NB4 (cell line): ENCODE results near the gene APEH.

Experiments used
- POLR2A ChIP-seq: IDR thresholded peaks from 2 replicates; pipeline ENCODE4 v1.6.1; 2011; ENCODE audit warnings: mild to moderate bottlenecking; ENCODE audit not compliant: insufficient read length; ENCODE audit errors: extremely low read depth
- TF ChIP-seq, protein P1 (sequence below): IDR thresholded peaks from 2 replicates; pipeline ENCODE4 v1.6.1; 2011; ENCODE audit warnings: low read depth, low read length

- TF ChIP-seq, protein P1, sequence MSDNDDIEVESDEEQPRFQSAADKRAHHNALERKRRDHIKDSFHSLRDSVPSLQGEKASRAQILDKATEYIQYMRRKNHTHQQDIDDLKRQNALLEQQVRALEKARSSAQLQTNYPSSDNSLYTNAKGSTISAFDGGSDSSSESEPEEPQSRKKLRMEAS: no peak
- no peak for TF ChIP-seq POLR2A
Measured at GRCh38 chr3:49727154-49727923, 53.2 kb downstream of the APEH start.
